RPMI7951 (cell line): ENCODE data around the gene MEF2D. TPM values are rescaled to one million over a fixed set of nuclear protein-coding genes. Genes with fewer than 3 reads are reported as not detected.

Experiments used
- DNase-seq: peaks from one replicate; pipeline ENCODE4 v3.0.0-alpha.2; 2012; ENCODE audit warnings: low read depth
- total RNA-seq: library from RNA; depleted of rRNA; stranded (reverse); fragments of >200 nt; shearing (Covaris generic); gene quantifications from 2 replicates; pipeline ENCODE4 v1.2.3, GENCODE V29; 2014; rRNA removed

The MEF2D gene
- total RNA-seq, 1 experiment from 2014 or later: 9.9 TPM

DNA sequence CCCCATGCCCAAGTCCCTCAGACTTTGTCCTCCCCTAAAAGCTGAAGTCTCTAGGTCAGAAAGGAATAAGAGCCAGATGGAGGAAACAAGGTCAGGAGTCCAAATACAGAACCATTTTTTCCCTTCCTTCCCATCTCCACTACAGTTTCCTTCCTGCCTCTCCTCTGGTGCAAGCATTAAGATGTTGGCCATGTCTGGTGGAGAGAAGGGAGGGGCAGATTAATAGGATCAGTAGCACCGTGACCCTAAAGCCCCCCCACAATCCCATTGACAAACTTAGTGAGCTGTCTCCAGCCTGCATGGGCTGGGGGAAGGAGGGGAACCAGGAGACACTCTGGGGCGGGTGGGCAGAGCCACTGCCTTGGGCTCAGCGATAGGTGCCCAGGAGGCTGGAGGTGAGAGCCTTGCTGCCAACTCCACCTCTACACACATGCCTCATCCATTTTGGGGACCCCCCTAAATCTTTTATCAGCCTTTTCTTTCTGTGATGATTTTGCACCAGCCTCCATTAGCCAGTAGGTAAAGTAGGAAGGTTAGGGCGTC is 71.8 kb downstream of the MEF2D start:
- DNase-seq: no peak

- DNase-seq: no peak
These were observed 72.6 kb downstream of the MEF2D start for GRCh38 chr1:156427957-156428356.

- DNase-seq: no peak
These were observed 74.6 kb downstream of the MEF2D start for GRCh38 chr1:156425943-156426342.

- no peak for DNase-seq
These were observed 75.7 kb downstream of the MEF2D start for GRCh38 chr1:156424806-156425432.

- DNase-seq: no peak
These were observed 76.9 kb downstream of the MEF2D start for GRCh38 chr1:156423422-156424352.

GRCh38 chr1:156422602-156423091 is 77.9 kb downstream of the MEF2D start:
- no peak for DNase-seq

DNA sequence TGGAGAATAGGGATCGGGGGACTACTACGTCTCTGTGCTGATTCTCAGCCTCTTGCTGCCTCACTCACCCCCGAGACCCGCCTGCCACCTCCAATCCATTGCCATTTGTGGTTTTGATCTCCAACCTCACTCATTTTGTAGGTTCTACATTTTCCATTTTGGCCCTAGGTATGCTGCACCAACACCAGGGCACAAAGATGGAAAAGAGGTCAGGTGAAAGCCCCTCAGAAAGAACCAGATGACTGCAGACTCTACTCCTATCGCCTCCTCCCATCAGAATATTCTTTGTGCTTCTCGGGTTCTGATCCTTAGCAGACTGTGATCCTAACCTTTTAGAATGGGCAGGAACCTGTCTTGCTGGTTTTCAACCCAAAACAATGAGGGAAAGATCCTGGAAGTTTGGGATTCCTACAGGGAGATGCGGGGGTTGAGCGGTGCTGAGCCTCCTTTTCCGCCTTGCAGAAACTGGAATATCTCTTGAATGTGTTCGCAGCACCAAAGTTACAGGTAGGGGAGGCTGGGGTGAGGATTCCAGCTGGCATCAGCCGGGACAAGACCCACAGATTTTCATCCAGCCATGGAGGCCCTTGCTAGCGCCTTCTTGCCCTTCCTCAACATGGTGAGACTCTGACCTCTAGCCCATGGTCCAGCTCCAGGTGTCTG is 78.5 kb downstream of the MEF2D start:
- no peak for DNase-seq

GRCh38 chr1:156421062-156421938 is 79.3 kb downstream of the MEF2D start:
- peak; percentile 73 for DNase-seq

DNA sequence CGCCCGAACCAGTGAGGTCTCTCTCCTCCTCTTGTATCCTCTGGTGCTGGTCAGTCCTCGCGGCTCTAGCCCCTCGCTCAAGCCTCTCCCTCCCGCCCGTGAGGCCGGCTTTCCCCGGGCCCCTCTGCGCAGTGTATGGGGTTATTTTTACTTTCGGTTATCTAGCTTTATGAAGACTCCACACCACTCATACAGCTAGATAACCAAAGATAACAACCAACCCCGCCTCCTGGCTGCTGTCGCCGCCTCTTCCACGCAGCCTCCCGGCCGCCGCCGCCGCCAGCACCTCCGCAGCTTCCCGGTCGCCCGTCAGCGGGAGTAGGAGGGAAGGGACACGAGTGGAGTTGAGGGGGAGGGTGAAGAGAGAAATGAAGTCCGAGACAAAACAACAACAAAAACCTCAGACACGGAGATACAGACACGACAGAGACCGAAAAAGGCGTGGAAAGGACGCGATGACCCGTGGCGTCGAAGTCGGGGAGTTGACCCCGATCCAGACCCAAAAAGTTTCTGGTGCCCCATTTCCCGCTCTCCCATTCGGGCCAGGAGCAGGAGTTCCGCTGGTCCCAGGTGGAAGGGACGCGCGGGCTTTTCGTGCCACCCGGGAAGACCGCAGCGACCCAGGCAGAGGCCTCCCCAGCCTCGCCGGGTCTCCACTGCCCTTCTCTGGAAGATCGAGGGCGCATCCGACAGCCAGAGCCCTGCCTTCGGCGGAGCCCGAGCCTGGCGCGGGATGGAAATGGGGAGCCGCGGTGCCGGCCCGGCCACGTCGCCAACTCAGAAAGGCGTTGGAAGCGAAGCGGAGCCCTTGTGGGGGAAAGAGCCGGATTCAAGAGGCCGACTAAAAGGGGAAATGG is 80.1 kb downstream of the MEF2D start:
- DNase-seq: no peak

GRCh38 chr1:156419854-156420204 is 80.7 kb downstream of the MEF2D start:
- no peak for DNase-seq

GRCh38 chr1:156418416-156419070 is 82.0 kb downstream of the MEF2D start:
- DNase-seq: no peak

- no peak for DNase-seq
These were observed 83.1 kb downstream of the MEF2D start for GRCh38 chr1:156417401-156418020.

DNA sequence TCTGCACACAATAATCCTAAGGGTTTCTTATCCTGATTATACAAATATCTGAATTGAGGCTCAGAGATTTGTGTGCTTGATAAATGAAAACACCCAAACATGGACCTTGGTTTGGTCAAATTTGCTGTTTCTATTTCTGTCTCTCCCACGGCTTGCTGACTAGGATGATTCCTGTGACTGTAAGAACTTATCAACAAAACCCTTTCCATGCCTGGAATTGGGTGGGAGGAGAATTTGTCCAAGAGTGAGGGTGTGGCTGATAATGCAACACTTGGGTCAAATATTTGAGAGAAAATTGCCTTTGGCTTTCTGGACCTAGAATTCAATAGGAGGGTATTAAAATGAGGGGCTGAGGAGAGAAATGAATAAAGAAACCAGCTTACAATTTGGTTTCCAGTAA is 83.6 kb downstream of the MEF2D start:
- no peak for DNase-seq

- no peak for DNase-seq
These were observed 86.0 kb downstream of the MEF2D start for GRCh38 chr1:156414461-156415064.

Other genes with a start within 250 kb of the MEF2D start
- gene SMG5, start 217.9 kb downstream of the MEF2D start, total RNA-seq: 48.4 and 54.3 TPM in 2 replicates
- 2.4 TPM in 2 replicates for gene TMEM79, start 216.4 kb downstream of the MEF2D start, total RNA-seq
- gene GLMP, start 205.1 kb downstream of the MEF2D start, total RNA-seq: 55.8 and 70.2 TPM in 2 replicates
- not detected in 2 replicates for gene VHLL, start 201.5 kb downstream of the MEF2D start, total RNA-seq
- gene CCT3, start 162.5 kb downstream of the MEF2D start, total RNA-seq: 455 and 483 TPM in 2 replicates
- gene TSACC, start 162.2 kb downstream of the MEF2D start, total RNA-seq: not detected in 2 replicates
- gene RHBG, start 131.6 kb downstream of the MEF2D start, total RNA-seq: not detected in 2 replicates
- gene IQGAP3, start 71.8 kb upstream of the MEF2D start, total RNA-seq: 32.8 and 35.5 TPM in 2 replicates
- not detected in 2 replicates for gene TTC24, start 78.9 kb upstream of the MEF2D start, total RNA-seq
- gene NAXE, start 91.0 kb upstream of the MEF2D start, total RNA-seq: 85.4 and 91.0 TPM in 2 replicates
- 17.2 and 23.8 TPM in 2 replicates for gene GPATCH4, start 100.7 kb upstream of the MEF2D start, total RNA-seq
- not detected in 2 replicates for gene HAPLN2, start 118.6 kb upstream of the MEF2D start, total RNA-seq
- gene BCAN, start 141.3 kb upstream of the MEF2D start, total RNA-seq: 0.12 TPM in 1 of 2 replicates, not detected in the other
- 24.2 and 39.1 TPM in 2 replicates for gene NES, start 176.6 kb upstream of the MEF2D start, total RNA-seq
- gene CRABP2, start 204.8 kb upstream of the MEF2D start, total RNA-seq: 66.6 and 81.6 TPM in 2 replicates
- 6.4 and 6.9 TPM in 2 replicates for gene METTL25B, start 227.7 kb upstream of the MEF2D start, total RNA-seq
- 14.3 and 16.4 TPM in 2 replicates for gene ISG20L2, start 228.0 kb upstream of the MEF2D start, total RNA-seq
- gene MRPL24, start 240.3 kb upstream of the MEF2D start, total RNA-seq: 57.9 and 68.2 TPM in 2 replicates